ENCODE results near the gene WDR86.

Gene WDR86

GRCh38 chr7:151368136-151368571, 41.7 kb downstream of the WDR86 start:
- no peak overlapping the region for H3K4me3 ChIP-seq
- H3K27ac ChIP-seq = no peak overlapping the region

GRCh38 chr7:151367284-151367683, 42.6 kb downstream of the WDR86 start:
- Histone ChIP-seq H3K4me3 (no peak overlapping the region), H3K27ac (no peak overlapping the region)

- Histone ChIP-seq H3K27ac (peak overlapping the region in 1 of 21 experiments; percentile 54), H3K4me3 (no peak overlapping the region)
Observed at GRCh38 chr7:151366880-151367222, 43.0 kb downstream of the WDR86 start.

GRCh38 chr7:151366166-151366879, 43.5 kb downstream of the WDR86 start:
- Histone ChIP-seq H3K27ac (peak overlapping the region in 2 of 21 experiments; percentile 2 to 54), H3K4me3 (no peak overlapping the region)

DNA sequence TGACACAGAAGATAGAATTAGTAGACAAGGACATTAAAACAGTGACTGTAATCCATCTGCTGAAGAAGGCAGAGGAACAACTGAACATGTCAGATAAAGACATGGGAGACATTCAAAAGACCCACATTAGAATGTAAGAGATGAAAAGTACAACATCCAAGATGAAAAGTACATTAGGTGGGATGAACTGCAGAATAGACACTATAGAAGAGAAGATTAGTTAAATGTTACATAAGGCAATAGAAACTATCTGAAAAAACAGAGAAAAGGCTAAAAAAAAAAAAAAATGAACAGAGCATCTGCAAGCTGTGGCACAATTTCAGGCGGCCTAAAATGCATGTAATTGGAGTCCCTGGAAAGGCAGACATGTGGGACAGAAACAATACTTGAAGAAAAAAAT, 46.7 kb downstream of the WDR86 start:
- H3K4me3 ChIP-seq = no peak overlapping the region
- no peak overlapping the region for H3K27ac ChIP-seq

DNA sequence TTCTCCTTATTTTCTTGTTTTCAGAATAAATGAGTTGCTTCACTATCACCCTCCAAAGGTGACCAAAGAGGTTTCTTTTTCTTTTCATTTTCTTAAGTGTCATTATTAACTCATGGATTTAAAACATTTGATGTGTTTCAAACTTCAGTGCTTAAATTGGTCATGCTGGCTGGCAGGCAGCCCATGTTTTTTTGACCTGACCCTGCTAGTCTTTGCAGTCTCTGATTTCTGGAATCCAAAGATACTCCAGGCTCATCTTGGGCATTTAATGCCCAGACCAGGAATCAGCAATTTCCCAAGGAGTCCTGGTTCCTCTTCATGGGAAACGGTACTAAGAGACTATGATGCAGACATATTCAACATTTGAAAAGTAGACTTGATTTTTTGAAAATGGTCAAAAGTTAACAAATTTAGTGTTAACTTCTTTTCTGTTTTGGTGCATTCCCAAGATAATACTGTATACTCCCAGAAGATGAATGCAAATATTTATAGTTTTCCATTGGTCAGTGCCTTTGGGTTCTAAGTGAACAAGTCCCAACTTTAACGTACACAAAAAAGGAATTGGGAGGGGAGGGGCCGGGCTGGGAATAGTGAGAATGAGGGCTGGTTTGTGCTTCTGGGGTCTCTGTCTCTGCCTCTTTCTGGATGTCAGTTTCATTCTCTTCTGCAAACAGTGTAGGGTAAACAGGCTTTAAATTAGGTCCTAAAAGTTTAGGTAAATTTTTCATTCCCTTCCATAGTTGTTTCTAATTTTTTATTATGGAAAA, 48.5 kb downstream of the WDR86 start:
- H3K27ac ChIP-seq = no peak overlapping the region
- H3K4me3 ChIP-seq = no peak overlapping the region

- peak overlapping the region in 7 of 21 experiments; percentile 17 to 81 (median 29) for H3K27ac ChIP-seq
- H3K4me3 ChIP-seq = no peak overlapping the region
Observed at GRCh38 chr7:151352512-151352911, 57.3 kb downstream of the WDR86 start.

- H3K4me3 ChIP-seq = no peak overlapping the region
- peak overlapping the region in 7 of 21 experiments; percentile 17 to 81 (median 29) for H3K27ac ChIP-seq
Observed at GRCh38 chr7:151351967-151352366, 57.9 kb downstream of the WDR86 start.

GRCh38 chr7:151351027-151351426, 58.8 kb downstream of the WDR86 start:
- Histone ChIP-seq H3K27ac (peak overlapping the region in 4 of 21 experiments; percentile 17 to 81 (median 52)), H3K4me3 (no peak overlapping the region)

GRCh38 chr7:151349507-151349853, 60.4 kb downstream of the WDR86 start:
- peak overlapping the region in 18 of 21 experiments; percentile 1 to 86 (median 72) for H3K27ac ChIP-seq
- peak overlapping the region in 4 of 7 experiments; percentile 22 to 35 (median 29) for H3K4me3 ChIP-seq

GRCh38 chr7:151348970-151349369, 60.9 kb downstream of the WDR86 start:
- Histone ChIP-seq H3K27ac (peak overlapping the region in 11 of 21 experiments; percentile 7 to 86 (median 73)), H3K4me3 (no peak overlapping the region)

DNA sequence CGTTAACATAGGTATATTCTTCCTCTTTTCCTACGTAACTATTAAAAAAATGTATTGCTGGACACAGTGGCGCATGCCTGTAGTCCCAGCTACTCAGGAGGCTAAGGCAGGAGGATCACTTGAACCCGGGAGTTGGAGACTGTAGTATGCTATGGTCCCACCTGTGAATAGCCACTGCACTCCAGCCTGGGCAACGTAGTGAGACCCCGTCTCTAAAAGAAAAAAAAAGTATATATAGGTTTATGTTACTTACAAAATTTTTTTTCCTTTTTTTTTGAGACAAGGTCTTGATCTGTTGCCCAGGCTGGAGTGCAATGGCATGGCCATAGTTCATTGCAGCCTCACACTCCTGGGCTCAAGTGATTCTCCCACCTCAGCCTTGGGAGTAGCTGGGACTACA, 62.6 kb downstream of the WDR86 start:
- Histone ChIP-seq H3K4me3 (no peak overlapping the region), H3K27ac (no peak overlapping the region)

DNA sequence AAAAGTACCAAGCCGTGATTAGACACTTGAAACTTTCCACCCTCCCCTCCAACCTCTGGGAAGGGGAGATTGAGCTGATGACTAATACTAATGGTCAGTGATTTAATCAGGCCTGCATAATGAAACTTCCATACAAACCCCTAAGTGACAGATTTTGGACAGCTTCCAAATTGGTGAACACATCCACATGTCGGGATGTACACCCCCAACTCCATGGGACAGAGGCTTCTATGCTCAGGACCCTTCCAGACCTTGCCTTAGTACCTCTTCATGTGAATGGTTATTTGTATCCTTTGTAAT, 63.4 kb downstream of the WDR86 start:
- H3K4me3 ChIP-seq = no peak overlapping the region
- peak overlapping the region in 1 of 21 experiments; percentile 30 for H3K27ac ChIP-seq

GRCh38 chr7:151345576-151346469, 64.0 kb downstream of the WDR86 start:
- Histone ChIP-seq H3K4me3 (no peak overlapping the region), H3K27ac (peak overlapping the region in 1 of 21 experiments; percentile 30)

DNA sequence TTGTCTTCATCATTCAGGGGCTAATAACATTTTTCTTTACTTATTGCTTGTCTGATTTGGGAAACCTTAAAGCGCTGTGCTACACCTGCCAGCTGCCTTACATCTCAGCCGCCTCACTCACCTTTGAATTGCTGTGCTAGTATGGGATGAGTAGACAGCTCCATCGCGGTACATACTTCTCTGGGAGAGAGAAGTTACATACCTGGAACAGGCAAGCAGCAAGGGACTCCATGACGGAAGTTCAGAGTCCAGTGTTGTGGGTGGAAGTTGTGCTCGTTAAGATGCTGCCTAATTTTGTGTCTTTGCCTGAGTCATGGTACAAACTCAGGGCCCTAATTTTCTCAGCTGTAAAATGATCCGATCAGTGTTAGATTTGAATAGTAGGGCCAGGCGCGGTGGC, 66.3 kb downstream of the WDR86 start:
- Histone ChIP-seq H3K4me3 (peak overlapping the region in 1 of 7 experiments; percentile 76), H3K27ac (no peak overlapping the region)

DNA sequence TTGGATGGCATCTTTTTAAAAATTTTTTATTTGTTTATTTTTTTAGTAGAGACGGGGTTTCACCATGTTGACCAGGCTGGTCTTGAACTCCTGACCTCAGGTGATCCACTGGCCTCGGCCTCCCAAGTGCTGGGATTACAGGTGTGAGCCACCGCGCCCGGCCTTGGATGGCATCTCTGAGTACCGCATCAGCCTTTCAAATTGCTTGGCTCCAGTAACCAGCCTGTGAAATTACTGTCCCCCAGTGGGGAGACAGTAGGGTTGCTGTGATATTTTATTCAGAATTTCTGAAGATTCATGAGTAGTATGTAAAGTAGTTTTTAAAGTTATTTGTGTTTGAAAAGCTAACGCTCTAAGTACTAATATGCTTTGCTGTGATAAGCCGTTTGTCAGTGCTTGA, 67.0 kb downstream of the WDR86 start:
- Histone ChIP-seq H3K4me3 (peak overlapping the region; percentile 70 to 92 (median 82)), H3K27ac (peak overlapping the region in 11 of 21 experiments; percentile 15 to 92 (median 80))

DNA sequence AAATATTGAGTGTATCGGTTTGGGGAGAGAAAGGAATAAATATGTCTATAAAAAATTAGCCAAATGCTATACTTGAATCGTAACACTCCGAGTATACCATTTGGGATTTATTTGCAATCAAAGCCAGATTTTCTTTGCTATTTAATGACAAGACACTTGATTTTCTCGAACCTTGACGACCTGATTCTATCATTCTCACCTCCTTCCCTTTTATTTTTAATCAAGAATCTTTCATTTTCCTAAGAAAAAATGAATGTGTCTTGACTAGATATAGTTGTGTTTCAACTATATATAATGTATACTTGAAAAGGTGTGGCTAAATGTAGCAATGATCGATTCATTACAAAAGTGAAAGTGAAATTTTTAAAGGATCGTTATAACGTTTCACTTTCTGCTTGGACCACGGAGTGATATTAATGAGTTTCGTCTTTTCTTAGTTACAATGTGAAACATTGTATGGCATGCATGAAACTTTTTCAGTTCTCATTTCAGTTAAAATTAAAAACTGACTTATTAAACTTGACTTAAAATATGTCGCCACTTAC, 67.7 kb downstream of the WDR86 start:
- Histone ChIP-seq H3K4me3 (peak overlapping the region; percentile 70 to 92 (median 82)), H3K27ac (peak overlapping the region; percentile 38 to 92 (median 81))

DNA sequence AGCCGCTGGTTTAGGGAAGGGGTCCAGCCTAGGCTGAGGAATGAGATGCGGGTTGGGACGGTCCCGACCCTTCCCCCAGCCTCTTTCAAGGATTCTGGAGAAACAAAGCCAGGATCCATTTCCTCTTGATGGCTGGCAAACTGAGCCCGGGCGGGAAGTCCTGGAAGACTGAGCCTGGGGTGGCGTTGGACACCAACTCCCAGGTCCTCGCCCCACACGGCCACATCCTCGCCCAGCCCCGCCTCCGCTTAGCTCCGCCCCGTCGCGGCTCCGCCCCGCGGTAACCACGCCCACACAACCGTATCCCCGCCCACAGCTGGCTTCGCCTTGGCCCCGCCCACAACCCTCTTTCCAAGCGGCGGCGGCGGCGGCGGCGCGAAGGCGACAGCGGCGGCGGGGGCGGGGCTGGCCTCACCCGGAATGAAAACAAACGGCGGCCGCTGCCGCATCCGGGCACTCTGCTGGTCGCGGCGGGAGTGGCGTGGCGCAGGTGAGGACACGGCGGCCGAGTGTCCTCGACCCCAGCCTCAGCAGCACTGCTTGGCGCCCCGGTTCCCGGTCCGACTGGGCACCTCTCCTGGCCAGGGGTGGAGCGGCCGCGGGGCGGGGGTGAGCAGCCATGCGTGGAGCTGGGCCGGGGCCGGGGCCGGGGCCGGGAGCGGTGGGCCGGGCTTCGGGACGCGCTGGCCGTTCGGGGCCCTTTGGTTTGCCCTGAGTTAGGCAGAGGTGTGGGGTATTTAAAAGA, 68.3 kb downstream of the WDR86 start, which contains the start of gene NUB1:
TSS of gene NUB1 (plus strand) at position 456 of the 745 bp plus-strand sequence. CDS start 3,538 bp downstream, outside the sequence.
- Histone ChIP-seq H3K27ac (peak within 1 kb of the TSS; percentile 38 to 92 (median 81)), H3K4me3 (peak within 1 kb of the TSS; percentile 70 to 92 (median 82))

DNA sequence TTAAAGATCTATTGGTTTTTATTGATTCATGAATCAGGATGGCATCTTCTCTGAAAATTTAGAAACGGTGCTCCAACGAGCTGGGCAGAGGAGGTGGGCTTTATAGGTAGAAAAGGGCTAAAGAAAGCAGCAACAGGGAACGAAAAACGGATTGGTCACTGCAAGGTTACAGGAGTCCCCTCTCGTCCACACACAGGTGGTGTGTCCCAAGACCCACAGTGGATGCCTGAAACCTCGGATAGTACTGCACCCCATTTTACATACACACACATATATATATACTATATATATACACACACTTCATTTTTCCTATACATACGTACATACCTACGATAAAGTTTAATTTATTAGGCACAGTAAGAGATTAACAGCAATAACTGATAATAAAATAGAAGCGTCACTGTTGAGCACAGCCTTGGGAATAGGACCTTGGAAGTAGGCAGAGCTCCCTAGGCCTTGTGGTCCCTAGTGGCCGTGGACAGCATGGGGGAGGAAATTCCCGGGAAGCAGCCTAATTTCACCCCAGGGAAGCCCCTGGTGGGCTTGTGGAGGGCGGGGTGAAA, 69.0 kb downstream of the WDR86 start:
- peak overlapping the region in 6 of 7 experiments; percentile 70 to 92 (median 82) for H3K4me3 ChIP-seq

More for the DNA sequence above, 69.0 kb downstream of the WDR86 start:
- H3K27ac ChIP-seq = peak overlapping the region in 16 of 21 experiments; percentile 15 to 92 (median 72)
